Gastrocnemius medialis (tissue), 4 donors: Measurements from ENCODE around the gene GTF3C5.

Experiments used
- POLR2A ChIP-seq, 2 donors: fragments of 450-650 bp; IDR thresholded peaks; one replicate each; pipeline ENCODE4 v1.6.1; 2017; ENCODE audit warnings: antibody characterized with exemption in 2 of 2, mild to moderate bottlenecking in 2 of 2, moderate library complexity in 2 of 2
- TF ChIP-seq, protein P1 (sequence below), 5 experiments: fragments of 450-650 bp in 3 of 5; fragments of 200-600 bp in 2 of 5; sonication (generic) in 2 of 5; IDR thresholded peaks in 4 of 5; conservative IDR thresholded peaks in 1 of 5; 1 replicate in 4 of 5; 2 replicates in 1 of 5; pipeline ENCODE4 v1.5.1; 2016 to 2019; ENCODE audit warnings: antibody characterized with exemption in 5 of 5, mild to moderate bottlenecking in 3 of 5, moderate library complexity in 3 of 5

GRCh38 chr9:133030317-133031129 lies at the start of gene GTF3C5:
- TF ChIP-seq, protein P1, sequence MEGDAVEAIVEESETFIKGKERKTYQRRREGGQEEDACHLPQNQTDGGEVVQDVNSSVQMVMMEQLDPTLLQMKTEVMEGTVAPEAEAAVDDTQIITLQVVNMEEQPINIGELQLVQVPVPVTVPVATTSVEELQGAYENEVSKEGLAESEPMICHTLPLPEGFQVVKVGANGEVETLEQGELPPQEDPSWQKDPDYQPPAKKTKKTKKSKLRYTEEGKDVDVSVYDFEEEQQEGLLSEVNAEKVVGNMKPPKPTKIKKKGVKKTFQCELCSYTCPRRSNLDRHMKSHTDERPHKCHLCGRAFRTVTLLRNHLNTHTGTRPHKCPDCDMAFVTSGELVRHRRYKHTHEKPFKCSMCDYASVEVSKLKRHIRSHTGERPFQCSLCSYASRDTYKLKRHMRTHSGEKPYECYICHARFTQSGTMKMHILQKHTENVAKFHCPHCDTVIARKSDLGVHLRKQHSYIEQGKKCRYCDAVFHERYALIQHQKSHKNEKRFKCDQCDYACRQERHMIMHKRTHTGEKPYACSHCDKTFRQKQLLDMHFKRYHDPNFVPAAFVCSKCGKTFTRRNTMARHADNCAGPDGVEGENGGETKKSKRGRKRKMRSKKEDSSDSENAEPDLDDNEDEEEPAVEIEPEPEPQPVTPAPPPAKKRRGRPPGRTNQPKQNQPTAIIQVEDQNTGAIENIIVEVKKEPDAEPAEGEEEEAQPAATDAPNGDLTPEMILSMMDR (IDR thresholded peaks at IDR 0.05 in 4 of 5, conservative IDR thresholded peaks at IDR 0.05 in 1 of 5), result peak in 2 of 5 experiments; percentile 16 to 30
- TF ChIP-seq POLR2A (IDR thresholded peaks at IDR 0.05), result peak; percentile 65 to 76
